B cell (primary cell): ENCODE measurements around the gene TMEM35B. TPM values are rescaled to one million over a fixed set of nuclear protein-coding genes. Genes with fewer than 3 reads are reported as not detected.

ENCODE experiments used
- ATAC-seq: fragments of 200-7000 bp; cut with Tn5 transposase; one replicate; pipeline ENCODE4 v1.10.0; 2021; ENCODE audit warnings: low read depth, mild to moderate bottlenecking, moderate number of reproducible peaks, moderate library complexity
- CTCF ChIA-PET: fragments of 350-600 bp; sonication (Branson Sonifier 250); formaldehyde crosslinking; loops from one replicate; lab custom pipeline; 2021; ENCODE audit warnings: antibody characterized with exemption, inconsistent platforms; lab: Charles Lee
- POLR2A ChIA-PET: fragments of 350-600 bp; sonication (Branson Sonifier 250); formaldehyde crosslinking; loops from one replicate; lab custom pipeline; 2021; ENCODE audit warnings: antibody characterized with exemption; lab: Charles Lee
- DNase-seq: peaks from one replicate; pipeline ENCODE4 v3.0.0; 2013
- H2AFZ ChIP-seq: 2 replicates; pipeline ENCODE4 v1.6.1; 2012; ENCODE audit warnings: mild to moderate bottlenecking, low read depth, low read length; ENCODE audit not compliant: insufficient read depth, poor library complexity, severe bottlenecking
- H3K27ac ChIP-seq, 2 donors: 1 replicate in 1 of 2; 2 replicates in 1 of 2; pipeline ENCODE4 v1.5.1; 2012 to 2013; ENCODE audit warnings: low read length in 2 of 2, mild to moderate bottlenecking in 2 of 2, moderate library complexity in 1 of 2
- H3K27me3 ChIP-seq, 4 experiments: fragments of 200-600 bp in 1 of 4; sonication (generic) in 1 of 4; replicated peaks in 1 of 4; 1 replicate in 2 of 4; 2 replicates in 2 of 4; pipeline versions ENCODE4 v1.6.1 to v1.7.0; 2013 to 2016; ENCODE audit warnings: low read length in 3 of 4, mild to moderate bottlenecking in 2 of 4, mixed read lengths in 1 of 4, moderate library complexity in 1 of 4; ENCODE audit not compliant: insufficient read depth in 4 of 4, control insufficient read depth in 3 of 4; ENCODE audit errors: control extremely low read depth in 1 of 4
- H3K36me3 ChIP-seq, 2 experiments: replicated peaks in 1 of 2; 1 replicate in 1 of 2; 2 replicates in 1 of 2; pipeline versions ENCODE4 v1.6.1 to v1.7.1; 2013; ENCODE audit warnings: low read length in 1 of 2; ENCODE audit not compliant: insufficient read depth in 2 of 2, control insufficient read depth in 1 of 2; ENCODE audit errors: control extremely low read depth in 1 of 2, extremely low read depth in 1 of 2
- H3K4me1 ChIP-seq, 2 donors: fragments of 200-600 bp in 1 of 2; sonication (generic) in 1 of 2; 1 replicate in 1 of 2; 2 replicates in 1 of 2; pipeline versions ENCODE4 v1.5.1 to v1.6.1; 2013 to 2017; ENCODE audit warnings: low read length in 2 of 2; ENCODE audit not compliant: control insufficient read depth in 2 of 2, insufficient read depth in 2 of 2
- H3K4me2 ChIP-seq: replicated peaks from 2 replicates; pipeline ENCODE3; 2012; ENCODE audit warnings: mild to moderate bottlenecking, low read depth, low read length; ENCODE audit not compliant: poor library complexity, severe bottlenecking
- H3K4me3 ChIP-seq, 5 experiments: fragments of 200-600 bp in 1 of 5; sonication (generic) in 1 of 5; 1 replicate in 3 of 5; 2 replicates in 2 of 5; pipeline versions ENCODE4 v1.5.1 to v1.7.0; 2011 to 2016; ENCODE audit warnings: low read length in 4 of 5, mild to moderate bottlenecking in 4 of 5, low read depth in 2 of 5, control low read depth in 1 of 5, moderate library complexity in 1 of 5; ENCODE audit not compliant: insufficient read depth in 1 of 5; ENCODE audit errors: control extremely low read depth in 1 of 5, extremely low read depth in 1 of 5
- H3K79me2 ChIP-seq: fragments of 200-600 bp; sonication (generic); one replicate; pipeline ENCODE4 v1.6.0; 2016; ENCODE audit warnings: low read length; ENCODE audit not compliant: control insufficient read depth, insufficient read depth
- H3K9ac ChIP-seq: fragments of 200-600 bp; sonication (generic); 2 replicates; pipeline ENCODE4 v1.6.1; 2017; ENCODE audit warnings: mild to moderate bottlenecking, low read length, moderate library complexity
- H3K9me3 ChIP-seq, 3 donors: one replicate each; pipeline versions ENCODE4 v1.6.1 to v1.7.1; 2013; ENCODE audit warnings: low read length in 2 of 3; ENCODE audit not compliant: control insufficient read depth in 2 of 3, insufficient read depth in 1 of 3; ENCODE audit errors: control extremely low read depth in 1 of 3
- H4K20me1 ChIP-seq: 2 replicates; pipeline ENCODE4 v1.6.0; 2012; ENCODE audit warnings: mild to moderate bottlenecking, low read length; ENCODE audit not compliant: insufficient read depth, control insufficient read depth, poor library complexity, severe bottlenecking
- H3K27ac Mint-ChIP-seq: one replicate; pipeline ENCODE4 v1.8.0; 2021; ENCODE audit warnings: mixed read lengths
- H3K27me3 Mint-ChIP-seq: one replicate; pipeline ENCODE4 v1.8.0; 2021; ENCODE audit warnings: mixed read lengths
- H3K4me1 Mint-ChIP-seq: one replicate; pipeline ENCODE4 v1.8.0; 2021; ENCODE audit warnings: mixed read lengths
- H3K4me3 Mint-ChIP-seq: one replicate; pipeline ENCODE4 v1.8.0; 2021; ENCODE audit warnings: mixed read lengths
- H3K9me3 Mint-ChIP-seq: one replicate; pipeline ENCODE4 v1.8.0; 2022; ENCODE audit warnings: mixed read lengths; ENCODE audit not compliant: insufficient read depth
- CTCF ChIP-seq: fragments of 200-600 bp; IDR thresholded peaks from one replicate; pipeline ENCODE4 v1.8.0; 2022; ENCODE audit warnings: antibody characterized with exemption, mild to moderate bottlenecking
- EZH2 ChIP-seq: IDR thresholded peaks from 2 replicates; pipeline ENCODE4 v1.6.1; 2012; ENCODE audit warnings: borderline replicate concordance, low read depth, mild to moderate bottlenecking, moderate library complexity, low read length; ENCODE audit not compliant: insufficient read depth, poor library complexity, severe bottlenecking
- WGBS: methylation state at CpG from one replicate; pipeline ENCODE4 v1.1.5; 2013; ENCODE audit warnings: missing lambda C conversion rate; ENCODE audit not compliant: insufficient coverage; 5-methylcytosine and 5-hydroxymethylcytosine counted together
- intact Hi-C: fragments of 100-400 bp; cut with micrococcal nuclease; formaldehyde crosslinking; loops from one replicate; pipeline ENCODE4 v1.10.0; 2022
- polyA plus RNA-seq: library from polyadenylated mRNA; depleted of rRNA; stranded (reverse); fragments of >200 nt; gene quantifications from 2 replicates; pipeline ENCODE4 v1.2.3, GENCODE V29; 2012
- total RNA-seq, 2 donors: library from RNA; stranded (reverse); fragments of 120-200 nt in 1 of 2; gene quantifications; 1 replicate in 1 of 2; 2 replicates in 1 of 2; pipeline versions ENCODE4 v1.2.3 to v1.2.4, GENCODE V29; 2013 to 2022

Gene TMEM35B
- total and polyA plus RNA-seq, 2 donors (not counting 1 experiment from before 2014, with no cell fraction given), result 15.9 to 16.2 TPM

- H3K27me3 ChIP-seq, result no peaks in the 10 kb centered on the region
- Mint-ChIP-seq H3K27me3 (no peaks in the 10 kb centered on the region), H3K4me1 (peaks cover 41% of the 10 kb centered on the region), H3K9me3 (no peaks in the 10 kb centered on the region), H3K27ac (no peak overlapping the region), H3K4me3 (peak overlapping the region; percentile 95)
- no peak for TF ChIP-seq EZH2
- TF ChIP-seq CTCF, result no peak
- H3K79me2 ChIP-seq, result peaks cover 23% of the 10 kb centered on the region
- no peak for ATAC-seq
- H3K4me2 ChIP-seq, result peak overlapping the region; percentile 80
- WGBS, result 97% methylated on average over 3 of the region's 4 CpGs
- no peak for DNase-seq
- intact Hi-C loops, result loop anchor here (2.0 kb wide), 1 partner anchor 47 kb away; the partner anchor contains the start of gene ZMYM6
- peaks cover 0 to 11% of the 10 kb centered on the region in 2 experiments for H3K36me3 ChIP-seq
- H3K9me3 ChIP-seq, result no peaks in the 10 kb centered on the region
- POLR2A ChIA-PET, result interaction anchor here (2.6 kb wide), 1 partner anchor 47 kb away, joined by 18 read pairs; the partner anchor contains the start of gene ZMYM6
- CTCF ChIA-PET, result interaction anchor here (1.3 to 3.0 kb wide), 2 partner anchors 55 to 124 kb away, joined by 4 to 16 read pairs; partner anchors contain the start of gene SMIM12
- H3K27ac ChIP-seq, result peak overlapping the region in 1 of 2 donors; percentile 81
- H3K9ac ChIP-seq, result peak overlapping the region; percentile 82
- H4K20me1 ChIP-seq, result peaks cover 30% of the 10 kb centered on the region
- H3K4me1 ChIP-seq, result peaks cover 29 to 41% of the 10 kb centered on the region in 2 donors
- H2AFZ ChIP-seq, result no peak overlapping the region
- H3K4me3 ChIP-seq, result peak overlapping the region in 4 of 5 experiments; percentile 62 to 83 (median 72)
Observed at GRCh38 chr1:34983700-34984355, 1.3 kb downstream of the TMEM35B start.

GRCh38 chr1:34982820-34983376 is 2.2 kb downstream of the TMEM35B start:
- H3K79me2 ChIP-seq, result peaks cover 23% of the 10 kb centered on the region
- no peaks in the 10 kb centered on the region for H3K9me3 Mint-ChIP-seq
- POLR2A ChIA-PET, result no interaction called here
- no peaks in the 10 kb centered on the region for H3K27me3 ChIP-seq
- no peak overlapping the region for H3K27ac ChIP-seq
- H3K27ac Mint-ChIP-seq, result peak overlapping the region; percentile 32
- ATAC-seq, result peak; percentile 19
- CTCF ChIA-PET, result interaction anchor here (1.3 kb wide), 1 partner anchor 54 kb away, joined by 4 read pairs; no protein-coding TSS in a partner anchor
- H2AFZ ChIP-seq, result no peak overlapping the region
- peak overlapping the region; percentile 23 for H3K4me2 ChIP-seq
- DNase-seq, result peak; percentile 26
- H3K9ac ChIP-seq, result no peak overlapping the region
- intact Hi-C loops, result no loop called here
- H3K4me1 Mint-ChIP-seq, result peaks cover 44% of the 10 kb centered on the region
- H3K36me3 ChIP-seq, result peaks cover 0 to 11% of the 10 kb centered on the region in 2 experiments
- TF ChIP-seq CTCF, result no peak
- no peak for TF ChIP-seq EZH2
- peaks cover 29 to 41% of the 10 kb centered on the region in 2 donors for H3K4me1 ChIP-seq
- H3K27me3 Mint-ChIP-seq, result no peaks in the 10 kb centered on the region
- no CpG with 5 or more reads among the region's 5 CpGs for WGBS
- H3K9me3 ChIP-seq, result no peaks in the 10 kb centered on the region
- H3K4me3 ChIP-seq, result no peak overlapping the region
- peaks cover 37% of the 10 kb centered on the region for H4K20me1 ChIP-seq
- peak overlapping the region; percentile 78 for H3K4me3 Mint-ChIP-seq
